Measurements from ENCODE around the gene EFNA5.

Gene EFNA5

DNA sequence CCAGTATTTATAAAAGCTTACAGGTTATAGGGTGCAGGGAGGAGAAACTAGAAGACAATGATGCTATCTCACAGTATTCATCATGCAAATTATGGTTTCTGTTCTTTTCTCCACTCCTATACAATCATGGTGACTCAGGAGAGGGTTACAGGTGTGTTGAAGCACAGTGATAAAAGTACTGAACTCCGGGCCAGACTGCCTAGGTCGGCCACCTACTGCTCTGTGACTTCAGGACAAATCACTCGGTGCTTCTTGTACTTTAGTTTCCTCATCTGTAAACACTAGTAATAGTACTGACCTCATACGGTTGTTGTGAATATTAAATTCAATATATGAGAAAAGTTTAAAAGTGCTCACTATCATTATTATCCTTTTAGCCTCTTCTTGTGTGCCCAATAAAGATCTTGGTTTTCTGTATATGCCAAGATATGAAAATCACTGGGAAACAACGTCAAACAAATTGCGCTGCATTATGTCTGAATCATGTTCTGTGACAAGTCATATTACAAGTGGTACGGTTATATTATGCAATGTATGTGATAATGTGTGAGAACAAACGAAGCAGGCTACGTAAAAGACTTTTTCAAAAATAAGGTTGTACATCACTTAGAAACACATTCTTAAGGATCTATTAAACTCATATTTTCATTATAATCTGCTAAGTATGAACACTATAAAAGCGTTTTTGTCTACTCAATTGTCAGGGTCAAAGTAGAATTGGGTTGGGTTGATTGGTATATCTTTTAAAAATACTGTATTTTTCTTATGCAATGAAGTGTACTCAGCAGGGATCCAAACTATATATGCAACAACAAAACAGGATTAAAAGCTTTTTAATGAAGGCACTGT lies 153.3 kb downstream of the EFNA5 start:
- TF ChIP-seq, protein P1, sequence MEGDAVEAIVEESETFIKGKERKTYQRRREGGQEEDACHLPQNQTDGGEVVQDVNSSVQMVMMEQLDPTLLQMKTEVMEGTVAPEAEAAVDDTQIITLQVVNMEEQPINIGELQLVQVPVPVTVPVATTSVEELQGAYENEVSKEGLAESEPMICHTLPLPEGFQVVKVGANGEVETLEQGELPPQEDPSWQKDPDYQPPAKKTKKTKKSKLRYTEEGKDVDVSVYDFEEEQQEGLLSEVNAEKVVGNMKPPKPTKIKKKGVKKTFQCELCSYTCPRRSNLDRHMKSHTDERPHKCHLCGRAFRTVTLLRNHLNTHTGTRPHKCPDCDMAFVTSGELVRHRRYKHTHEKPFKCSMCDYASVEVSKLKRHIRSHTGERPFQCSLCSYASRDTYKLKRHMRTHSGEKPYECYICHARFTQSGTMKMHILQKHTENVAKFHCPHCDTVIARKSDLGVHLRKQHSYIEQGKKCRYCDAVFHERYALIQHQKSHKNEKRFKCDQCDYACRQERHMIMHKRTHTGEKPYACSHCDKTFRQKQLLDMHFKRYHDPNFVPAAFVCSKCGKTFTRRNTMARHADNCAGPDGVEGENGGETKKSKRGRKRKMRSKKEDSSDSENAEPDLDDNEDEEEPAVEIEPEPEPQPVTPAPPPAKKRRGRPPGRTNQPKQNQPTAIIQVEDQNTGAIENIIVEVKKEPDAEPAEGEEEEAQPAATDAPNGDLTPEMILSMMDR (IDR thresholded peaks at IDR 0.05; ENCODE audit: low read depth, low read length): no peak
- in situ Hi-C loops (cut with HindIII; ENCODE audit: low sequenced_read_pairs): no loop called here
- no peak for DNase-seq (ENCODE audit: low read depth, low spot score)
- no peak overlapping the region for H3K4me3 ChIP-seq (ENCODE audit: low read depth, low read length)

DNA sequence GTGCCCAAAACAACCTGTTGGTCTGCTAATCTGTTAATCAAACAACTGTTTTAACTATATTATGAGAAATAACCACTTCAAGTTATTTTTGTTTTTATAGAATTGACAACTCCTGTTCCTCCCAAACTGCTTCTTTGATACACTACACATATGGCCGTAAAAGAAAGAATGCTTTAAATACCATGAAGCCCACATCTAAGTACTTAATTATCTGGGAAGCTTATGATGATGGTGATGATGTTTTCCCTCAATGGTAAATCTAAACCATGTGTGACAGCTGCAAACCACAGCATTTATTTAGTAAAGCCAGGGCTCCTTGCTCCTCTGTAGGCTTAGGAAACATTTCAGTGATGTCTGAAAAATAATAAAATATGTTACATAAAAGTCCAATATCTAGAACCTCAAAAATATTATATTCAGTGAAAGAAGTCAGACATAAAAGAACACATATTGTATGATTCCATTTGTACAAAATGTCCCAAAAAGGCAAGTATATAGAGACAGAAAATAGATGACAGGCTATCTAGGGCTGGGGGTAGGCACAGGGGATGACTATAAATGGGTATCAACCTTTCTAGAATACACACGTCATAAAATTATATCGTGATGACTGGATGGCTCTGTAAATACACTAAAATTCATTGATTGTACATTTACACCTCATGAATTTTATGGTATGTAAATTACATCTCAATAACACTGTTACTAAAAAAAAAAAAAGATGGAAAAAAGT lies 154.1 kb downstream of the EFNA5 start:
- DNase-seq (ENCODE audit: low read depth, low spot score): peak; percentile 72
- TF ChIP-seq, protein P1 (IDR thresholded peaks at IDR 0.05; ENCODE audit: low read depth, low read length): no peak
- in situ Hi-C loops (cut with HindIII; ENCODE audit: low sequenced_read_pairs): no loop called here
- H3K4me3 ChIP-seq (ENCODE audit: low read depth, low read length): no peak overlapping the region

GRCh38 chr5:107515521-107516080 lies 155.1 kb downstream of the EFNA5 start:
- in situ Hi-C loops (cut with HindIII; ENCODE audit: low sequenced_read_pairs): no loop called here
- TF ChIP-seq, protein P1 (IDR thresholded peaks at IDR 0.05; ENCODE audit: low read depth, low read length): no peak
- no peak for DNase-seq (ENCODE audit: low read depth, low spot score)
- no peak overlapping the region for H3K4me3 ChIP-seq (ENCODE audit: low read depth, low read length)

DNA sequence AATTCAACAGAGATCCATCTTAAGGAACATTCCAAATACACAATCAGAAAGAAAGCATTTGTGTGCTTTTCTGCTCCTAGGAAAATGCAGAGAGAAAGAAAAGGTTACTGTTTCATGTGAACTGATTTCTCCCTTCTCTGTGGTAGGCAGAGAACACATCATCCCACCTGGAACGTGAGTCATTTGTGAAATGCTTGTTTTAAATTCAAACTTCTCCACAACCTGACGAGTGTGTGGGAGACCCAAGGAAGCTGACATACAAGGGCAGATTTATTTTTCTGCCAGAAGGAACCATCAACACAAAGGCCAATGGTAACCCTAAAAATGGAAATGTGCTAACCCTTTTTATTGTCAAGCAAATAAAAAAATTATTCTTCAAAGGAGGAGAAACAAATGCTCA lies 156.4 kb downstream of the EFNA5 start:
- peak; percentile 48 for DNase-seq (ENCODE audit: low read depth, low spot score)
- H3K4me3 ChIP-seq (ENCODE audit: low read depth, low read length): no peak overlapping the region
- TF ChIP-seq, protein P1 (IDR thresholded peaks at IDR 0.05; ENCODE audit: low read depth, low read length): no peak
- in situ Hi-C loops (cut with HindIII; ENCODE audit: low sequenced_read_pairs): no loop called here

- TF ChIP-seq, protein P1 (IDR thresholded peaks at IDR 0.05; ENCODE audit: low read depth, low read length): no peak
- in situ Hi-C loops (cut with HindIII; ENCODE audit: low sequenced_read_pairs): no loop called here
- no peak overlapping the region for H3K4me3 ChIP-seq (ENCODE audit: low read depth, low read length)
- peak; percentile 19 for DNase-seq (ENCODE audit: low read depth, low spot score)
These were observed 157.2 kb downstream of the EFNA5 start for GRCh38 chr5:107513337-107514085.

DNA sequence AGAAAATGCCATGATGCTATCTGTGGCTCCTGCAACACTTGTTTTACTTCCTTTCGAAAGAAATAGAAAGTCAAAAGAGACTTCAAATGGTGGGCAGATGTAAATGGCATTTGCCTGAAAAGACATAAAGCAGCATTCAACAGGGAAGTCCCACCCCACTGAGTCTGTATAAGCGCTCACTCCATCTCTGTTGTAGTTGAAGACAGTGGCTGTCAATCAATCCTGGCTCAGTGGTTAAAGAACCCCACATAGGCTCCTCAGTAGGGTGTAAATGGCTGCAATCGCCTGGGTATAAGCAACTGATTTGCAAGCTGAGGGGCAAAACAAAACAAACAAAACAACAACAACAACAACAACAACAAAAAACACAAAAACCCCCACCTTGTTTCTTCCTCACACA lies 158.7 kb downstream of the EFNA5 start:
- H3K4me3 ChIP-seq (ENCODE audit: low read depth, low read length): no peak overlapping the region
- in situ Hi-C loops (cut with HindIII; ENCODE audit: low sequenced_read_pairs): no loop called here
- TF ChIP-seq, protein P1 (IDR thresholded peaks at IDR 0.05; ENCODE audit: low read depth, low read length): no peak
- DNase-seq (ENCODE audit: low read depth, low spot score): no peak
